ENCODE measurements around the gene KRT2. TPM values are rescaled to one million over a fixed set of nuclear protein-coding genes. Genes with fewer than 3 reads are reported as not detected.

KRT2 gene
- total and polyA plus RNA-seq, 8 donors = not detected

DNA sequence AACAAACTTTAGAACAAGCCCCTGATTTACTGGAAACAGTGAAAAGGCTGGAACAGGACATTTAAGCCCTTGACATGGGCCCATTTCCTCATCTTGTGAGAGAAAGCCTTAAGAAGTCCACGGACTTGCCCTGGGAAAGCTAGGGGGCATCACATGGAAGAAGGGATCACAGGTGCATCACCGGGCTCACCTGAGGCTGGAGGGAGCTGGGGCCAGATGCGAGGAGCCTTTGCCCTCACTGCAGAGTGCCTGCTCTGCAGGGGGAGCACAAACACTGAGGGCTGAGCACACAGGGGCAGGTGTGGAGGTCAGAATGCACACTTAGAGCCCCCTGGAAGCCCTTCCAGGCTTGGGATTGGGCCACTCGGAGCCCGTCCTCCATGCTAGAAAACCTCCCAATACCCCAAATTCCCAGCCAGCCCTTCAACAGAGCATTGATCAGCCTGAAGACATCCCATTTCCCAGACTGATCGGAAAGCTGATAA, 33.4 kb upstream of the KRT2 start:
- Histone ChIP-seq H3K27me3 (peaks cover 5 to 66% of the 10 kb centered on the region in 2 donors), H3K36me3 (no peaks in the 10 kb centered on the region), H3K4me3 (no peak overlapping the region), H3K27ac (no peak overlapping the region), H3K9me3 (no peaks in the 10 kb centered on the region), H3K4me1 (no peaks in the 10 kb centered on the region)
- intact Hi-C loops (cut with DNase I) = no loop called here
- TF ChIP-seq, protein P1, sequence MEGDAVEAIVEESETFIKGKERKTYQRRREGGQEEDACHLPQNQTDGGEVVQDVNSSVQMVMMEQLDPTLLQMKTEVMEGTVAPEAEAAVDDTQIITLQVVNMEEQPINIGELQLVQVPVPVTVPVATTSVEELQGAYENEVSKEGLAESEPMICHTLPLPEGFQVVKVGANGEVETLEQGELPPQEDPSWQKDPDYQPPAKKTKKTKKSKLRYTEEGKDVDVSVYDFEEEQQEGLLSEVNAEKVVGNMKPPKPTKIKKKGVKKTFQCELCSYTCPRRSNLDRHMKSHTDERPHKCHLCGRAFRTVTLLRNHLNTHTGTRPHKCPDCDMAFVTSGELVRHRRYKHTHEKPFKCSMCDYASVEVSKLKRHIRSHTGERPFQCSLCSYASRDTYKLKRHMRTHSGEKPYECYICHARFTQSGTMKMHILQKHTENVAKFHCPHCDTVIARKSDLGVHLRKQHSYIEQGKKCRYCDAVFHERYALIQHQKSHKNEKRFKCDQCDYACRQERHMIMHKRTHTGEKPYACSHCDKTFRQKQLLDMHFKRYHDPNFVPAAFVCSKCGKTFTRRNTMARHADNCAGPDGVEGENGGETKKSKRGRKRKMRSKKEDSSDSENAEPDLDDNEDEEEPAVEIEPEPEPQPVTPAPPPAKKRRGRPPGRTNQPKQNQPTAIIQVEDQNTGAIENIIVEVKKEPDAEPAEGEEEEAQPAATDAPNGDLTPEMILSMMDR (IDR thresholded peaks at IDR 0.05) = no peak
- ATAC-seq (no peak), DNase-seq (no peak)

DNA sequence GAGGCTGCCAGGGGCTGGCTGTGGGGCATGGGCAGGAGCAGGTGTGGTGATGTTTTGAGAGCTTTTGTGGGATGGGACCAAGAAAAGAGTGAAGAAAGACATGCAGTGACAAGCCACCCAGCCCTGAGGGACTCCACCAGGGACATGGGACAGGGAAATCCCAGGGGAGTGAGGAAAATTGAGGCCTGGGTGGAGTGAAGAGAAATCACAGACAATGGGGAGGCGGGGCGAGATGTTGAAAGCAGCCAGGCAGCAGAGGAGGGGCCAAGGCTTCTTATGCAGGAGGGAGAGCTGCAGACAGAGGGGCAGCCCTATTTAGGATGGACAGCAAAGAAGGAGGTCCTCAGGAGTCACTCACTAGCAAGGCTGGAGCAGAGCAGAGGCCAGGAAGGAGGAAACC, 32.4 kb upstream of the KRT2 start:
- TF ChIP-seq, protein P1 (IDR thresholded peaks at IDR 0.05) = no peak
- Histone ChIP-seq H3K36me3 (no peaks in the 10 kb centered on the region), H3K27ac (no peak overlapping the region), H3K4me1 (no peaks in the 10 kb centered on the region), H3K27me3 (peaks cover 0 to 61% of the 10 kb centered on the region in 2 donors), H3K4me3 (no peak overlapping the region), H3K9me3 (no peaks in the 10 kb centered on the region)
- DNase-seq = no peak
- ATAC-seq = no peak
- intact Hi-C loops (cut with DNase I) = no loop called here

DNA sequence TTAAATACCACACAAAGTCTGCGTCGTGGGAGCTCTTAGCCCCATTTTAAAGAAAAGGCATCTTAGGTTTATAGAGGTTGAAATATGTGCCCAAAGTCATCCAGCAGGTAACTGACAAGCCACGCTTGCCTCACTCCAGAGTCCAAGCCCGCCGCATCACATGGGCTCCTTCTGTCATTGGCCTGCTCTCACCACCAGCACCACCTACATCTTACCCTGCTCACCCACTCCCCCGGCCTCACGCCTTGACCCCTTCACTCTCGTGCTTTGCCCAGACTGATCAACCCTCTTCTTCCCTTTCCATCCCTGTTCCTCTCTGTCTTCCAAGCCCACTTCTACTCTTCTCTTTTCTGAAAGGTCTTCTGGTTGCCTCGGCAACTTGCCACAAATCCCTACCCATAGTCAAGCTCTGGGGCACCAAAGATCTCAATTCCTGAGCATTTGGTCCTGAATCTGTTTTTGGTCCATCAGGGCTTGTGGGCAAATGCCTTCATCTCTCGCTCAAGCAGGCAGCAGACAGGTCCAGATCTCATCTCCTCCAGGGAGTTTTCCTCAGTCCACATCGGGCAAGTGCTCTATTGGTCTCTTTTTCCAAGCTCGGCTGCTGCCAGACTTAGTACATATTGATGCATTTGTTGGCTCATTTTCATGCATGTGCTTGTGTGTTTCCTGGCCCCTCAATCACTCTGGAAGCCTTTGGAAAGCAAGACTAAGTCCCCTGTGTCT, 31.7 kb upstream of the KRT2 start:
- intact Hi-C loops (cut with DNase I) = no loop called here
- Histone ChIP-seq H3K4me1 (no peaks in the 10 kb centered on the region), H3K4me3 (no peak overlapping the region), H3K27me3 (peaks cover 0 to 57% of the 10 kb centered on the region in 2 donors), H3K36me3 (no peaks in the 10 kb centered on the region), H3K9me3 (no peaks in the 10 kb centered on the region), H3K27ac (no peak overlapping the region)
- no peak for ATAC-seq
- TF ChIP-seq, protein P1 (IDR thresholded peaks at IDR 0.05) = no peak
- DNase-seq = no peak

DNA sequence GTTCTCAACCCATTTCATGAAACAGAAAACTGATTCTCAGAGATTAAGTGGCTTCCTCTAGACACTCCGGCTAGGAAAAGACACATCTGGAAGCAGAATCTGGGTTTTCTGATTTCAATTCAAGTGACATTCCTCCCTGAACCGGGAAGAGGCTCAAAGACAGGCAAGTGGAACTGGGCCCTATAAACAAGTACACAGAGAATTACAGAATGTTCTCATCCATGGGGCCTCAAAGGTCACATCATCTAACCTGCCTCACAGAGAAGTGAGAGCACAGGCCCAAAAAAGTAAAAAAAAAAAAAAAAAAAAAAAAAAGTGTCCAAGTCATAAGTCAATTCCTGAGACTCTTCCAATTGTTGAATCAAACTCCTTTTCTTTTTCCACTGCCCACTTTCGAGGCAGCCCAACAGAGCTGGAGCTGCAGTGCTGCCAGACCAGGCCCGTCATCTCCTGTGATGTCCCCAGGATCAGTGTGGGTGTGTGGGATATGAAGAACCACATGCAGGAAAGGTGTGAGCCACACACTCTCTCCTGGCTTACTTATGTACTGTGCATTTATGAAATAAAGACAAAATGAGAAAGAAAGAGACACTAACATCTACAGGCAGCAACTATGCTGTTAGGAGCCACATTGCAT, 31.0 kb upstream of the KRT2 start:
- ATAC-seq (no peak), DNase-seq (no peak)
- no peak overlapping the region for H3K4me3 ChIP-seq
- no peaks in the 10 kb centered on the region for H3K4me1 ChIP-seq
- intact Hi-C loops (cut with DNase I) = no loop called here
- no peaks in the 10 kb centered on the region for H3K9me3 ChIP-seq
- no peak overlapping the region for H3K27ac ChIP-seq
- no peaks in the 10 kb centered on the region for H3K36me3 ChIP-seq
- peaks cover 0 to 50% of the 10 kb centered on the region in 2 donors for H3K27me3 ChIP-seq
- TF ChIP-seq, protein P1 (IDR thresholded peaks at IDR 0.05) = no peak

DNA sequence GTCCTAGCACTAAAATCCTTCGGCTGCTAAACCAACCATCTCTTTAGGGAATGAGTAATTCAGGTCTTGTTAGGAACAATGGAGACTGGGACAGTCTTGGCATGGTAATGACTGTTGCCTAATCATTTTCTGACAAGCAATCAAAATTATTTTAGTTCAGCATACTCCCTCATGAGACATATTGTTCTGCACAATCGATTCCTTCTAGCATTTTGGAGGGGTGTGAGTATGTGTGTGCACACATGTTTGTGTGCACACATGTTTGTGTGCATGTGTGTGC, 30.3 kb upstream of the KRT2 start:
- H3K27ac ChIP-seq = no peak overlapping the region
- H3K36me3 ChIP-seq = no peaks in the 10 kb centered on the region
- H3K4me1 ChIP-seq = no peaks in the 10 kb centered on the region
- peaks cover 0 to 45% of the 10 kb centered on the region in 2 donors for H3K27me3 ChIP-seq
- no peaks in the 10 kb centered on the region for H3K9me3 ChIP-seq
- no peak overlapping the region for H3K4me3 ChIP-seq
- TF ChIP-seq, protein P1 (IDR thresholded peaks at IDR 0.05) = no peak
- intact Hi-C loops (cut with DNase I) = no loop called here
- no peak for ATAC-seq
- no peak for DNase-seq
